H1 (cell line): Measurements from ENCODE around the gene NEK10. TPM values are rescaled to one million over a fixed set of nuclear protein-coding genes. Genes with fewer than 3 reads are reported as not detected.

Experiments used
- CTCF ChIA-PET: fragments of 300-600 bp; sonication (Branson Sonifier 250); formaldehyde crosslinking; loops from one replicate; lab custom pipeline; 2021; ENCODE audit not compliant: partially characterized antibody; lab: Charles Lee
- POLR2A ChIA-PET: fragments of 300-600 bp; sonication (Branson Sonifier 250); formaldehyde crosslinking; loops from one replicate; lab custom pipeline; 2021; ENCODE audit warnings: inconsistent platforms; ENCODE audit not compliant: partially characterized antibody; lab: Charles Lee
- DNase-seq, 2 experiments: peaks; one replicate each; pipeline versions ENCODE4 v3.0.0 to v3.0.0-alpha.2; 2010 to 2022; ENCODE audit warnings: low spot score in 2 of 2, low read depth in 1 of 2, mixed read lengths in 1 of 2
- FAIRE-seq: peaks from 2 replicates; lab custom pipeline; 2011; peaks lifted over from hg19 to GRCh38; lab: Jason Lieb, UNC
- H2AFZ ChIP-seq: 2 replicates; pipeline ENCODE4 v1.8.1; 2012; ENCODE audit warnings: low read length, inconsistent platforms
- H2AK5ac ChIP-seq: 2 replicates; pipeline ENCODE4 v1.6.1; 2013; ENCODE audit warnings: low read depth, low read length
- H2BK120ac ChIP-seq: replicated peaks from 2 replicates; pipeline ENCODE3; 2013; ENCODE audit warnings: low read depth, low read length, inconsistent platforms
- H2BK12ac ChIP-seq: 2 replicates; pipeline ENCODE4 v1.6.1; 2013; ENCODE audit warnings: low read depth, low read length
- H2BK15ac ChIP-seq: 2 replicates; pipeline ENCODE4 v1.6.1; 2013; ENCODE audit warnings: low read length
- H2BK20ac ChIP-seq: 2 replicates; pipeline ENCODE4 v1.6.1; 2013; ENCODE audit warnings: low read length
- H2BK5ac ChIP-seq: 2 replicates; pipeline ENCODE4 v1.6.1; 2013; ENCODE audit warnings: low read depth, low read length
- H3K14ac ChIP-seq: 2 replicates; pipeline ENCODE4 v1.6.1; 2013; ENCODE audit warnings: inconsistent platforms; ENCODE audit not compliant: insufficient read length
- H3K18ac ChIP-seq: 2 replicates; pipeline ENCODE4 v1.6.1; 2013; ENCODE audit warnings: low read length; ENCODE audit errors: extremely low read depth
- H3K23ac ChIP-seq: 2 replicates; pipeline ENCODE4 v1.6.1; 2013; ENCODE audit warnings: inconsistent platforms; ENCODE audit not compliant: insufficient read length
- H3K23me2 ChIP-seq: 2 replicates; pipeline ENCODE4 v1.6.1; 2013; ENCODE audit warnings: low read depth, low read length
- H3K27ac ChIP-seq: 2 replicates; pipeline ENCODE4 v1.6.1; 2011; ENCODE audit warnings: low read depth, low read length, inconsistent platforms
- H3K27me3 ChIP-seq, 4 experiments: replicated peaks in 1 of 4; 1 replicate in 1 of 4; 2 replicates in 3 of 4; pipeline versions ENCODE4 v1.6.1 to v1.8.1; 2011 to 2013; ENCODE audit warnings: low read length in 3 of 4, mild to moderate bottlenecking in 3 of 4, inconsistent platforms in 2 of 4, mixed read lengths in 2 of 4, moderate library complexity in 1 of 4; ENCODE audit not compliant: control insufficient read depth in 3 of 4, insufficient read depth in 3 of 4; ENCODE audit errors: extremely low read depth in 1 of 4
- H3K36me3 ChIP-seq, 4 experiments: 2 replicates each; pipeline versions ENCODE4 v1.6.1 to v1.8.1; 2011 to 2013; ENCODE audit warnings: mild to moderate bottlenecking in 4 of 4, low read length in 3 of 4, moderate library complexity in 2 of 4, control low read depth in 1 of 4, inconsistent platforms in 1 of 4; ENCODE audit not compliant: insufficient read depth in 4 of 4, control insufficient read depth in 2 of 4
- H3K4ac ChIP-seq: replicated peaks from 2 replicates; pipeline ENCODE3; 2013; ENCODE audit warnings: low read length, low read depth, mixed read lengths, inconsistent platforms; ENCODE audit not compliant: insufficient read length
- H3K4me1 ChIP-seq, 4 experiments: replicated peaks in 1 of 4; 1 replicate in 1 of 4; 2 replicates in 3 of 4; pipeline versions ENCODE4 v1.6.1 to v1.8.1; 2011 to 2013; ENCODE audit warnings: low read length in 3 of 4, inconsistent platforms in 2 of 4, mixed read lengths in 1 of 4; ENCODE audit not compliant: insufficient read depth in 4 of 4, control insufficient read depth in 3 of 4
- H3K4me2 ChIP-seq, 2 experiments: 2 replicates each; pipeline versions ENCODE4 v1.6.1 to v1.8.1; 2011 to 2013; ENCODE audit warnings: low read depth in 2 of 2, low read length in 2 of 2, control low read depth in 1 of 2, inconsistent platforms in 1 of 2, mild to moderate bottlenecking in 1 of 2; ENCODE audit not compliant: insufficient read depth in 1 of 2
- H3K4me3 ChIP-seq, 4 experiments: fragments of 200-600, 300-600 bp in 1 of 4; sonication (generic), shearing (Covaris generic), sonication (Bioruptor Twin) in 1 of 4; 2 replicates each; pipeline versions ENCODE4 v1.5.1 to v1.8.1; 2011 to 2016; ENCODE audit warnings: low read length in 4 of 4, low read depth in 3 of 4, control low read depth in 2 of 4, inconsistent platforms in 2 of 4, mild to moderate bottlenecking in 2 of 4, mixed read lengths in 1 of 4, moderate library complexity in 1 of 4; ENCODE audit not compliant: insufficient read depth in 2 of 4; ENCODE audit errors: extremely low read depth in 1 of 4
- H3K56ac ChIP-seq: replicated peaks from 2 replicates; pipeline ENCODE3; 2013; ENCODE audit warnings: low read depth, mild to moderate bottlenecking, mixed read lengths, low read length, inconsistent platforms; ENCODE audit not compliant: insufficient read length
- H3K79me1 ChIP-seq: 2 replicates; pipeline ENCODE4 v1.6.1; 2013; ENCODE audit warnings: low read depth, low read length, control low read depth
- H3K79me2 ChIP-seq, 2 experiments: 2 replicates each; pipeline versions ENCODE4 v1.6.1 to v1.8.1; 2012 to 2013; ENCODE audit warnings: low read length in 2 of 2, mild to moderate bottlenecking in 2 of 2, inconsistent platforms in 1 of 2; ENCODE audit not compliant: insufficient read depth in 2 of 2, control insufficient read depth in 1 of 2
- H3K9ac ChIP-seq, 4 experiments: replicated peaks in 1 of 4; 1 replicate in 1 of 4; 2 replicates in 3 of 4; pipeline versions ENCODE4 v1.6.1 to v1.8.1; 2011 to 2013; ENCODE audit warnings: low read depth in 3 of 4, low read length in 3 of 4, control low read depth in 2 of 4, mild to moderate bottlenecking in 2 of 4, moderate library complexity in 2 of 4, inconsistent platforms in 1 of 4; ENCODE audit errors: extremely low read depth in 1 of 4
- H3K9me3 ChIP-seq, 2 experiments: 2 replicates each; pipeline versions ENCODE4 v1.6.1 to v1.8.1; 2012 to 2013; ENCODE audit warnings: mild to moderate bottlenecking in 2 of 2, moderate library complexity in 2 of 2, control low read depth in 1 of 2, inconsistent platforms in 1 of 2, low read depth in 1 of 2, low read length in 1 of 2, mixed read lengths in 1 of 2; ENCODE audit not compliant: insufficient read depth in 2 of 2
- H4K20me1 ChIP-seq, 2 experiments: replicated peaks in 1 of 2; 2 replicates each; pipeline versions ENCODE3 to v1.8.1; 2011 to 2013; ENCODE audit warnings: inconsistent platforms in 2 of 2, low read length in 2 of 2, mild to moderate bottlenecking in 1 of 2; ENCODE audit not compliant: insufficient read depth in 2 of 2, control insufficient read depth in 1 of 2
- H4K5ac ChIP-seq: 2 replicates; pipeline ENCODE4 v1.6.1; 2013; ENCODE audit warnings: low read length, low read depth, mixed read lengths, inconsistent platforms; ENCODE audit not compliant: insufficient read length
- H4K8ac ChIP-seq: 2 replicates; pipeline ENCODE4 v1.8.0; 2013; ENCODE audit warnings: mild to moderate bottlenecking, moderate library complexity, low read length, inconsistent platforms; ENCODE audit not compliant: insufficient read depth; ENCODE audit errors: extremely low read depth
- H4K91ac ChIP-seq: replicated peaks from 2 replicates; pipeline ENCODE3; 2013; ENCODE audit warnings: low read length, mixed read lengths, inconsistent platforms; ENCODE audit not compliant: insufficient read length
- CEBPB ChIP-seq: IDR thresholded peaks from 2 replicates; pipeline ENCODE4 v1.6.1; 2012; ENCODE audit warnings: low read depth, low read length
- SIX5 ChIP-seq: IDR thresholded peaks from 2 replicates; pipeline ENCODE4 v1.6.1; 2011; ENCODE audit warnings: mild to moderate bottlenecking, low read depth, low read length
- YY1 ChIP-seq: IDR thresholded peaks from 2 replicates; pipeline ENCODE4 v1.6.1; 2011; ENCODE audit warnings: low read depth, mild to moderate bottlenecking, low read length
- WGBS, 2 experiments: shearing (Covaris generic) in 1 of 2; methylation state at CpG; one replicate each; pipeline versions ENCODE4 v1.1.6 to v1.1.7; 2013 to 2015; ENCODE audit warnings: low lambda C conversion rate in 2 of 2, mixed read lengths in 2 of 2, inconsistent platforms in 1 of 2, low coverage in 1 of 2, missing lambda C conversion rate in 1 of 2; ENCODE audit not compliant: insufficient replicate concordance in 2 of 2, insufficient coverage in 1 of 2, insufficient read length in 1 of 2; ENCODE audit errors: extremely low coverage in 1 of 2, missing lambda C conversion rate in 1 of 2; 5-methylcytosine and 5-hydroxymethylcytosine counted together
- polyA plus RNA-seq, 7 experiments: library from polyadenylated mRNA; depleted of rRNA in 3 of 7; stranded (reverse) in 5 of 7; unstranded in 2 of 7; fragments of >200 nt in 5 of 7; fragments of 200-250 nt in 2 of 7; gene quantifications; 1 replicate in 5 of 7; 2 replicates in 1 of 7; 4 replicates in 1 of 7; pipeline versions ENCODE4 v1.2.1 to v1.2.3, GENCODE V29; 2011 to 2013; ENCODE audit warnings: missing spikeins in 2 of 7, mixed read lengths in 2 of 7
- total RNA-seq: library from RNA; stranded (reverse); fragmentation: NEBNext Ultra II Directional; extraction: Animal tissue kit (Norgen Biotek cat#: 25700); gene quantifications from 2 replicates; pipeline ENCODE4 v1.2.1, GENCODE V29; 2021

NEK10 gene
- total and polyA plus RNA-seq, 2 of the 8 experiments (the other 6 are each of a cell fraction or from before 2014, with no cell fraction given) = 0.18 to 0.50 TPM

DNA sequence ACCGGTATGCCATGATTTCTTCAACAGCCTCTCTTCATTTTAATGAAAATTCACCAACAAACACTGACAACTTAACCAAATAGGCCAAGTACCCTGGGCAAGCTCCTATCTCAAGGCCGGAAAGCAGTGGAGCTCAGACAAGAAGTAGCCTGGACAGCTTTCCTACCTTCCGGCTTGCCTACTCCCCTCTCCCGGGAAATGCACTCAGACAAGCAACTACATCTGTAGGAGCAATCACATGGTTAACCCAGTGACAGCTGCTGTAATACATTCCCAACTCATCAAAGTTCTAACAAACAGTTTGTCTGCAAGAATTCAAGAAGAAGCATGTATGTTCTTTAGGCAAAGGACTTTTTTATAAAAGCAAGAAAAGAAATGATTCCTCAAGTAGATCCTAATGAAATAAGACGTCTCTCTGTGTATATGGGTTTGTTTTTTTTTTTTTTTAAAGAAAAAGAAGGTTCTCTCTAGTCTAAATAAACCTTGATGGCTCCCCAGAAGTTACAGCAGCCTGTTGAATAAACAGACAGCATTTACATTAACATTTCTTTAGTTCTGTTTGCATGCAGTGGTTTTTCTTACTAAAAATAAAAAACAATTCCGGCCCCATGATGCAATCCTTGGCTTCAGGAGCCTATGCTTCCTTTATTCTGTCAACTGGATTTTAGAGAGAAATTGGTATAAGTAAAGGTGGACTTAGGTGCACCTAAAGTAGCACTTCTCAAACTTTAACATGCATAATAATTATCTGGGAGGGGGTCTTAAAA, 278.7 kb downstream of the NEK10 start:
- H2BK5ac ChIP-seq = no peak overlapping the region
- CTCF ChIA-PET = interaction anchor here (1.5 kb wide), 1 partner anchor 11 kb away, joined by 3 read pairs; no protein-coding TSS in a partner anchor
- no peak overlapping the region for H3K23ac ChIP-seq
- no peaks in the 10 kb centered on the region for H3K36me3 ChIP-seq
- no peaks in the 10 kb centered on the region for H3K79me1 ChIP-seq
- no peak overlapping the region for H3K4me3 ChIP-seq
- H3K4me1 ChIP-seq = peaks cover 0 to 3% (median 0%) of the 10 kb centered on the region in 4 experiments; a peak in 1 of 7 replicates
- H2AK5ac ChIP-seq = no peak overlapping the region
- H3K14ac ChIP-seq = no peak overlapping the region
- H4K91ac ChIP-seq = no peak overlapping the region
- no peaks in the 10 kb centered on the region for H3K9me3 ChIP-seq
- no peaks in the 10 kb centered on the region for H3K79me2 ChIP-seq
- TF ChIP-seq CEBPB = peak; percentile 50; the same call in 1 of the 2 replicates
- TF ChIP-seq SIX5 = no peak
- TF ChIP-seq YY1 = no peak
- TF ChIP-seq, all 59 proteins: peak for 1
- 82% methylated on average over 6 of the region's 6 CpGs; no CpG with 5 or more reads in 1 of the 2 experiments for WGBS, 2 experiments
- no peak overlapping the region for H2BK15ac ChIP-seq
- H3K18ac ChIP-seq = no peak overlapping the region
- DNase-seq (no peak), FAIRE-seq (no peak)
- no peak overlapping the region for H3K4me2 ChIP-seq
- no peaks in the 10 kb centered on the region for H4K20me1 ChIP-seq
- H2BK12ac ChIP-seq = no peak overlapping the region
- H3K9ac ChIP-seq = no peak overlapping the region
- H2AFZ ChIP-seq = 0 out of 2 replicates have a peak overlapping the region, but pooled peaks have one; percentile 33
- no peak overlapping the region for H3K4ac ChIP-seq
- H3K27ac ChIP-seq = no peak overlapping the region
- H3K56ac ChIP-seq = no peak overlapping the region
- no peak overlapping the region for H4K8ac ChIP-seq
- no peaks in the 10 kb centered on the region for H3K23me2 ChIP-seq
- no peaks in the 10 kb centered on the region for H3K27me3 ChIP-seq
- POLR2A ChIA-PET = no interaction called here
- no peak overlapping the region for H2BK20ac ChIP-seq
- H2BK120ac ChIP-seq = no peak overlapping the region
- no peak overlapping the region for H4K5ac ChIP-seq
